ENCODE measurements around the gene UGP2.

DNA sequence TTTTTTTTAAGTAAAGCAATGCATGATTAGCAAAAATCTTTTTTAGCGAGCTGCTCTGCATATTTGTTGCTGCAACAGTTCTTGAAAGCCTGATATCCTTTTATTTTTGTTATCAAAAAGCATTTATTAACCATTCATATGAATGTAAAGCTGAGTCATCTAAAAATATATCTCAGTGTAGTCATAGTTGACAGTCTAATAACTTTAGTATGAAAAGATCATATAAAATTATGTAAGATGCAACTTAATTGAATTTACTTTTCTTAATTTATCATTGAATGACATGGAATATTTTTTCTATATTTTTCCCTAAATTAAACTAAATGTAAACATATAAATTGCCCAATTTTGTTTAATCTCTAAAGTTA, 8.5 kb downstream of the UGP2 start:
- TF ChIP-seq POLR2A (IDR thresholded peaks at IDR 0.05; ENCODE audit: low read length) (no peak), CTCF (IDR thresholded peaks at IDR 0.05) (no peak), MAFK (IDR thresholded peaks at IDR 0.05; ENCODE audit: partially characterized antibody) (peak; percentile 81), FOXS1 (CRISPR knock-in tag; IDR thresholded peaks at IDR 0.05) (no peak), CHD2 (IDR thresholded peaks at IDR 0.05; ENCODE audit: low read length, partially characterized antibody) (no peak), RCOR1 (IDR thresholded peaks at IDR 0.05; ENCODE audit: low read depth, low read length) (no peak), EP300 (IDR thresholded peaks at IDR 0.05) (no peak), KDM5A (IDR thresholded peaks at IDR 0.05) (no peak), REST (IDR thresholded peaks at IDR 0.05) (no peak), BHLHE40 (IDR thresholded peaks at IDR 0.05; ENCODE audit: low read depth, low read length) (no peak), RFX5 (IDR thresholded peaks at IDR 0.05) (no peak), RAD21 (conservative IDR thresholded peaks at IDR 0.05 in 1 of 2, IDR thresholded peaks at IDR 0.05 in 1 of 2) (no peak)
- TF ChIP-seq, protein P1, sequence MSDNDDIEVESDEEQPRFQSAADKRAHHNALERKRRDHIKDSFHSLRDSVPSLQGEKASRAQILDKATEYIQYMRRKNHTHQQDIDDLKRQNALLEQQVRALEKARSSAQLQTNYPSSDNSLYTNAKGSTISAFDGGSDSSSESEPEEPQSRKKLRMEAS (IDR thresholded peaks at IDR 0.05): no peak
- TF ChIP-seq, protein P2, sequence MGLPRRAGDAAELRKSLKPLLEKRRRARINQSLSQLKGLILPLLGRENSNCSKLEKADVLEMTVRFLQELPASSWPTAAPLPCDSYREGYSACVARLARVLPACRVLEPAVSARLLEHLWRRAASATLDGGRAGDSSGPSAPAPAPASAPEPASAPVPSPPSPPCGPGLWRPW (IDR thresholded peaks at IDR 0.05): no peak
